Left lung (tissue), 10 donors: Measurements from ENCODE around the gene INTS15. TPM values are rescaled to one million over a fixed set of nuclear protein-coding genes. Genes with fewer than 3 reads are reported as not detected.
"Not testable (repeated sequence)": the region's sequence is repeated elsewhere in the genome, so short reads cannot be mapped to it uniquely, and the experiment has no call there.

ENCODE experiments used
- ATAC-seq: fragments of 200-7000 bp; cut with Tn5 transposase; one replicate; pipeline ENCODE4 v1.9.1; 2020; ENCODE audit warnings: moderate library complexity
- DNase-seq, 4 donors: peaks; one replicate each; pipeline ENCODE4 v3.0.0-alpha.2; 2013 to 2020
- H3K27ac ChIP-seq, 2 donors: fragments of 200-600 bp; sonication (generic) in 1 of 2; one replicate each; pipeline versions ENCODE4 v1.5.0 to v1.8.0; 2020 to 2021
- H3K27me3 ChIP-seq, 2 donors: fragments of 200-600 bp; sonication (generic) in 1 of 2; one replicate each; pipeline versions ENCODE4 v1.5.0 to v1.8.0; 2020 to 2021
- H3K36me3 ChIP-seq, 2 donors: fragments of 200-600 bp; sonication (generic) in 1 of 2; one replicate each; pipeline versions ENCODE4 v1.5.0 to v1.8.0; 2020 to 2021
- H3K4me1 ChIP-seq, 2 donors: fragments of 200-600 bp; one replicate each; pipeline ENCODE4 v1.8.0; 2021
- H3K4me3 ChIP-seq, 2 donors: fragments of 200-600 bp; sonication (generic) in 1 of 2; one replicate each; pipeline versions ENCODE4 v1.5.0 to v1.8.0; 2020 to 2021; ENCODE audit warnings: mild to moderate bottlenecking in 1 of 2
- H3K9me3 ChIP-seq, 2 donors: fragments of 200-600 bp; sonication (generic) in 1 of 2; one replicate each; pipeline versions ENCODE4 v1.5.0 to v1.8.0; 2020 to 2021
- CTCF ChIP-seq, 2 donors: fragments of 200-600 bp; sonication (generic) in 1 of 2; IDR thresholded peaks; one replicate each; pipeline versions ENCODE4 v1.5.0 to v1.8.0; 2021; ENCODE audit warnings: antibody characterized with exemption in 2 of 2
- intact Hi-C, 2 donors: fragments of 100-400 bp; cut with DNase I; formaldehyde crosslinking; loops; one replicate each; pipeline versions ENCODE4 v1.11.2 to v1.14.2; 2022
- polyA plus RNA-seq, 6 donors: library from polyadenylated mRNA; unstranded; fragments of 120-200 nt; gene quantifications; one replicate each; pipeline ENCODE4 v1.2.1, GENCODE V29; 2013; ENCODE audit not compliant: insufficient read length in 6 of 6
- total RNA-seq, 2 donors: library from RNA; stranded (reverse); fragmentation: NEBNext Ultra II Directional; extraction: Animal tissue kit (Norgen Biotek cat#: 25700); gene quantifications; one replicate each; pipeline ENCODE4 v1.2.1, GENCODE V29; 2021
- donor health status: DM: no; HTN: yes; CAD: no.
- donor health status: DM: no; HTN: no; CAD: no.

Gene INTS15
- total and polyA plus RNA-seq, 8 donors: 30.2 to 49.4 (median 38.3) TPM

DNA sequence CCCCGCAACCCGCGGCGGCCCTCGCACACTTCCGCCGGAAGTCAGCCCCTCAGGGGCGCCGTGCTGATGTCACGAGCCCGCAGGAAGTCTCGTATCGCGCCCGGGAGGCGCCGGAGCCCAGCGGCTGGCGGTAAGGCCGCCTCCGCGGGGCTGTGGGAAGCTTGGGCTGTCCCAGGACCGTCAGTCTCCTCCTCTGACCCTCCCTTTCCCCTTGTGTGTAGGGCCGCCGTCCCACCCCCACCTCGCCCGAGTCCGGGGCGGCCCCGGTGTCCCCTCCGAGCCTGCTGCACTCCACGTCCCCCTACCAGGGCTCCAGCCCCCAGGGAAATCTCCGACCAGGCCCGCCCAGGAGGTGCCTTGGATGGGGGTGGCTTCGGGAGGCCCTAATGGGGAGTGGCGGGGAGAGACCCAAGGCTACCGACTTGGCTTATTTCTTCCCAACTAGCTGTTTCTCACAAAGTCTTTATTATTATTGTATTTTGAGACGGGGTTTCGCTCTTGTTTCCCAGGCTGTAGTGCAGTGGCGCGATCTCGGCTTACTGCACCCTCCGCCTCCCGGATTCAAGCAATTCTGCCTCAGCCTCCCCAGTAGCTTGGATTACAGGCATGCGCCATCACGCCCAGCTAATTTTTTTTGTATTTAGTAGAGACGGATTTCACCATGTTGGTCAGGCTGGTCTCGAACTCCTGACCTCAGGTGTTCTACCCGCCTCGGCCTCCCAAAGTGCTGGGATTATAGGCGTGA lies 12.3 kb upstream of the INTS15 start, which contains the start of gene ZDHHC4:
Gene ZDHHC4, plus strand, starts transcription at position 86 of the 745 bp plus-strand sequence. CDS start 3,108 bp downstream, outside the sequence.
- Histone ChIP-seq H3K27me3 (no peaks in the 10 kb centered on the region), H3K36me3 (peaks cover 0 to 34% of the 10 kb centered on the region in 2 donors), H3K9me3 (no peaks in the 10 kb centered on the region), H3K4me1 (peaks cover 0 to 10% of the 10 kb centered on the region in 2 donors), H3K27ac (peak within 1 kb of the TSS; percentile 87 to 91), H3K4me3 (peak within 1 kb of the TSS; percentile 58 to 63)
- intact Hi-C loops: loop anchor here in 1 of 2 donors (10.0 kb wide), 1 partner anchor 63 kb away; no protein-coding TSS in a partner anchor
- ATAC-seq: peak; percentile 99
- peak; percentile 86 to 96 (median 92) for DNase-seq
- no peak for TF ChIP-seq CTCF (IDR thresholded peaks at IDR 0.05)

DNA sequence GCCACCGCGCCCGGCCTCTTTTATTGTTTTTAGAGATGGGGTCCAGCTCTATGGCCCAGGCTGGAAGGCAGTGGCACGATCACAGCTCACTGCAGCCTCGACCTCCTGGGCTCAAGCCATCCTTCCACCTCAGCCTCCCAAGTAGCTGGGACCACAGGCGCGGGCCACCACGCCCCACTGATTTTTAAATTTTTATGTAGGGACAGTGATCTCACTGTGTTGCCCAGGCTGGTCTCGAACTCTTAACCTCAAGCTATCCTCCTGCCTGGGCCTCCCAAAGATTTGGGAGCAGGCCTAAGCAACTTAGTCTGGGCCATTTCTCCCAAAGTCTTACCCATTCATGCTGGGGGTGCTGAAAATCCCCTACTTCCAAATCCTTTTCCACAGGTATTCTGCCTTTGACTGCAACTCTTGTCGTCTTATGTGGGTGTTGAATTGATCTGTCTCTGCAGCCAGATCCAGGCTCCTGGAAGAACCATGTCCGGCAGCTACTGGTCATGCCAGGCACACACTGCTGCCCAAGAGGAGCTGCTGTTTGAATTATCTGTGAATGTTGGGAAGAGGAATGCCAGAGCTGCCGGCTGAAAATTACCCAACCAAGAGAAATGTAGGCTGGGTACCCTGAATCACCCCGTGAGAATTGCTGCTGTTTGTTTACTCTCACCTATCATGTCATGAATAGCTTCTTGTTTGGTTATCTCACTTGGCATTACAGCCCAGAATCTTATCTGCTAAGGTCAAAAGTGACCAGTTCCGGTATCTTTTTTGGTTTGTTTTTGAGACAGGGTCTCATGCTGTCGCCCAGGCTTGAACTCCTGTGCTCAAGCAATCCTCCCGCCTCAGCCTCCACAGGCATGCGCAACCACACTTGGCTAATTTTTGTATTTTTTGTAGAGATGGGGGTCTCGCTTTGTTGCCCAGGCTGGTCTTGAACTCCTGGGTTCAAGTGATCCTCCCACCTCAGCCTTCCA lies 11.4 kb upstream of the INTS15 start:
- intact Hi-C loops: loop anchor here in 1 of 2 donors (10.0 kb wide), 1 partner anchor 64 kb away; no protein-coding TSS in a partner anchor
- peaks cover 0 to 42% of the 10 kb centered on the region in 2 donors for H3K36me3 ChIP-seq
- peak overlapping the region in 1 of 2 donors; percentile 63 for H3K4me3 ChIP-seq
- TF ChIP-seq CTCF (IDR thresholded peaks at IDR 0.05): no peak
- H3K27me3 ChIP-seq: no peaks in the 10 kb centered on the region
- DNase-seq (peak in 1 of 4 donors; percentile 50), ATAC-seq (no peak)
- peaks cover 0 to 10% of the 10 kb centered on the region in 2 donors for H3K4me1 ChIP-seq
- no peaks in the 10 kb centered on the region for H3K9me3 ChIP-seq
- peak overlapping the region; percentile 87 to 91 for H3K27ac ChIP-seq

DNA sequence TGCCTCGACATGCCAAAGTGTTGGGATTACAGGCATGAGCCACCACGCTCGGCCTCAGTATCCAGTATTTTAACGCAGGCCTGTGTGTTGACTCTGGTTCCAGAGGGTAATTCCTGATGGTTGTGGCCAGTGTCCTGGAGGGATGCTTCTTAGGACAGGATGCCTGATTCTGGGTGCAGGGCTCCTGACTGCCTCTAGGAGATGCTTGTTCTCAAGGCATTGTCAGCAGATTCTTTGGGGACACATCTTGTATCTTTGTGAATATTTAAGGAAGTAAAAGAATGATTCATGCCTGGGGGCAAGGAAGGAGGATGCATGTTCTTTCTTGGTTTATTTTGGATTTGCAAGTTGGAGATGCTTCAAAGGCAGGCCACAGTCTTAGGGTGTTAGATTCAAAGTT lies 10.4 kb upstream of the INTS15 start:
- intact Hi-C loops: loop anchor here in 1 of 2 donors (10.0 kb wide), 1 partner anchor 65 kb away; no protein-coding TSS in a partner anchor
- no peaks in the 10 kb centered on the region for H3K27me3 ChIP-seq
- ATAC-seq: no peak
- peaks cover 0 to 10% of the 10 kb centered on the region in 2 donors for H3K4me1 ChIP-seq
- no peak overlapping the region for H3K27ac ChIP-seq
- no peaks in the 10 kb centered on the region for H3K9me3 ChIP-seq
- peak in 1 of 4 donors; percentile 14 for DNase-seq
- peaks cover 0 to 51% of the 10 kb centered on the region in 2 donors for H3K36me3 ChIP-seq
- peak in 1 of 2 donors; percentile 13 for TF ChIP-seq CTCF (IDR thresholded peaks at IDR 0.05)
- H3K4me3 ChIP-seq: no peak overlapping the region

GRCh38 chr7:6585746-6586432 lies 3.9 kb upstream of the INTS15 start:
- H3K27me3 ChIP-seq, H3K9me3 ChIP-seq, H3K27ac ChIP-seq, H3K4me3 ChIP-seq, intact Hi-C loops, ATAC-seq: not testable (repeated sequence)
- peaks cover 8 to 12% of the 10 kb centered on the region in 2 donors for H3K4me1 ChIP-seq
- DNase-seq: peak in 1 of 4 donors; percentile 8
- peaks cover 0 to 73% of the 10 kb centered on the region in 2 donors for H3K36me3 ChIP-seq

GRCh38 chr7:6588566-6588965 lies 1.3 kb upstream of the INTS15 start:
- ATAC-seq (no peak), DNase-seq (peak in 1 of 4 donors; percentile 28)
- TF ChIP-seq CTCF (IDR thresholded peaks at IDR 0.05): no peak
- Histone ChIP-seq H3K27ac (no peak overlapping the region), H3K4me1 (peaks cover 9 to 22% of the 10 kb centered on the region in 2 donors), H3K36me3 (peaks cover 0 to 67% of the 10 kb centered on the region in 2 donors), H3K9me3 (no peaks in the 10 kb centered on the region), H3K4me3 (no peak overlapping the region), H3K27me3 (no peaks in the 10 kb centered on the region)
- intact Hi-C loops: no loop called here
